NCI-H1694 (cell line): Measurements from ENCODE around the gene GAPVD1.
"Not testable (repeated sequence)": the region's sequence is repeated elsewhere in the genome, so short reads cannot be mapped to it uniquely, and the experiment has no call there.

Experiments
- DNase-seq: peaks from one replicate; lab custom pipeline; 2025; lab: John Stamatoyannopoulos, UW

GAPVD1 gene

GRCh38 chr9:125316359-125316758 lies 54.7 kb downstream of the GAPVD1 start:
- not testable (repeated sequence) for DNase-seq

GRCh38 chr9:125317704-125318103 lies 56.1 kb downstream of the GAPVD1 start:
- DNase-seq: no peak

- no peak for DNase-seq
Observed at GRCh38 chr9:125321496-125321895, 59.9 kb downstream of the GAPVD1 start.

GRCh38 chr9:125323615-125324014 lies 62.0 kb downstream of the GAPVD1 start:
- no peak for DNase-seq

- no peak for DNase-seq
Observed at GRCh38 chr9:125325826-125326225, 64.2 kb downstream of the GAPVD1 start.

- no peak for DNase-seq
Observed at GRCh38 chr9:125329978-125330377, 68.4 kb downstream of the GAPVD1 start.

- DNase-seq: no peak
Observed at GRCh38 chr9:125330587-125330986, 69.0 kb downstream of the GAPVD1 start.

GRCh38 chr9:125332527-125332926 lies 70.9 kb downstream of the GAPVD1 start:
- no peak for DNase-seq

- no peak for DNase-seq
Observed at GRCh38 chr9:125337236-125337635, 75.6 kb downstream of the GAPVD1 start.

GRCh38 chr9:125338929-125339328 lies 77.3 kb downstream of the GAPVD1 start:
- no peak for DNase-seq

- DNase-seq: no peak
Observed at GRCh38 chr9:125341566-125341965, 79.9 kb downstream of the GAPVD1 start.

GRCh38 chr9:125343518-125344275 lies 82.1 kb downstream of the GAPVD1 start:
- no peak for DNase-seq

GRCh38 chr9:125346080-125346732 lies 84.6 kb downstream of the GAPVD1 start:
- DNase-seq: no peak

GRCh38 chr9:125355601-125356000 lies 94.0 kb downstream of the GAPVD1 start:
- DNase-seq: no peak

GRCh38 chr9:125356032-125356431 lies 94.4 kb downstream of the GAPVD1 start:
- DNase-seq: no peak

- DNase-seq: no peak
Observed at GRCh38 chr9:125359011-125359410, 97.4 kb downstream of the GAPVD1 start.

GRCh38 chr9:125360601-125361000 lies 99.0 kb downstream of the GAPVD1 start:
- no peak for DNase-seq

GRCh38 chr9:125361837-125362531 lies 100.4 kb downstream of the GAPVD1 start:
- DNase-seq: no peak

- no peak for DNase-seq
Observed at GRCh38 chr9:125366676-125367075, 105.0 kb downstream of the GAPVD1 start.

- no peak for DNase-seq
Observed at GRCh38 chr9:125370786-125371185, 109.2 kb downstream of the GAPVD1 start.

- DNase-seq: no peak
Observed at GRCh38 chr9:125372441-125373226, 111.0 kb downstream of the GAPVD1 start.
